Right lobe of liver (tissue), 4 donors: Measurements from ENCODE around the gene COL6A5.

Experiments
- CTCF ChIP-seq, 4 donors: fragments of 200-600 bp in 3 of 4; fragments of 450-650 bp in 1 of 4; IDR thresholded peaks; one replicate each; pipeline versions ENCODE4 v1.5.1 to v1.8.0; 2016 to 2022; ENCODE audit warnings: antibody characterized with exemption in 4 of 4, mild to moderate bottlenecking in 2 of 4
- POLR2A ChIP-seq: fragments of 450-650 bp; IDR thresholded peaks from one replicate; pipeline ENCODE4 v1.6.1; 2017; ENCODE audit warnings: antibody characterized with exemption, mild to moderate bottlenecking
- donor health status: DM: no; HTN: no; CAD: no.
- donor health status: DM: no; HTN: no; CAD: no.
- donor health status: DM: no; HTN: yes; CAD: no.

- TF ChIP-seq CTCF (IDR thresholded peaks at IDR 0.05) (no peak), POLR2A (no peak)
Measured at GRCh38 chr3:130529486-130530215, 184.2 kb downstream of the COL6A5 start.
